Stimulated activated CD8-positive, alpha-beta memory T cell treated with anti-CD3 and anti-CD28 coated beads, Interleukin-4, amount 100 ng/mL, for 48 hours (primary cell): ENCODE measurements around the gene TK2.
A peak's percentile ranks its signal among the peaks of the same experiment; 100 is the strongest.
"Not testable (repeated sequence)": the region's sequence is repeated elsewhere in the genome, so short reads cannot be mapped to it uniquely, and the experiment has no call there.

ENCODE experiments used
- DNase-seq: peaks from one replicate; pipeline ENCODE4 v3.0.0-alpha.2; 2020

Gene TK2

GRCh38 chr16:66549284-66550131 lies at the start of gene TK2:
Gene TK2, minus strand, starts transcription at chr16:66550122. Its CDS starts 61 bp downstream, at chr16:66550061.
- peak; percentile 82 for DNase-seq

DNA sequence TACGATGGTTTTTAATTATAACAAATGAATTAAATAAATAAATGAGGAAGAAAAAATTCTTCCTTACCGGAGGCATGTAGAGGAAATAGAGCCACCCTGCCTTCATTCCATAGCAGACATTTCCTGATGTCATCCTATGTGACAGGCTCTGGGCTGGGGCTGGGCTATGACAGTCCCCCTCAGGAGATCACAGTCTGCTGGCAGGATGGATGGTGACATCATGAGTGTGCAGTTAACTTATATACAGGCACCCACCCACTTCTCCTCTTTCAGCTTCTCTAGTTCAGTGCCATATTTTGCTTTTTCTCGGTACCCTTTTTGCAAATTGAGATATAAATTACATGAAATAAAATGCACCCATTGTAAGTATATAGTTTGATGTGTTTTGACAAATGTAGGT lies 48.2 kb upstream of the TK2 start:
- DNase-seq: no peak

GRCh38 chr16:66596986-66597848 lies 47.3 kb upstream of the TK2 start:
- DNase-seq: no peak

- DNase-seq: not testable (repeated sequence)
These were observed 46.6 kb upstream of the TK2 start for GRCh38 chr16:66596559-66596958.

GRCh38 chr16:66594739-66595138 lies 44.8 kb upstream of the TK2 start:
- DNase-seq: no peak

GRCh38 chr16:66592814-66593213 lies 42.9 kb upstream of the TK2 start:
- no peak for DNase-seq

- no peak for DNase-seq
These were observed 42.3 kb upstream of the TK2 start for GRCh38 chr16:66592241-66592640.

- no peak for DNase-seq
These were observed 41.1 kb upstream of the TK2 start for GRCh38 chr16:66591018-66591417.

DNA sequence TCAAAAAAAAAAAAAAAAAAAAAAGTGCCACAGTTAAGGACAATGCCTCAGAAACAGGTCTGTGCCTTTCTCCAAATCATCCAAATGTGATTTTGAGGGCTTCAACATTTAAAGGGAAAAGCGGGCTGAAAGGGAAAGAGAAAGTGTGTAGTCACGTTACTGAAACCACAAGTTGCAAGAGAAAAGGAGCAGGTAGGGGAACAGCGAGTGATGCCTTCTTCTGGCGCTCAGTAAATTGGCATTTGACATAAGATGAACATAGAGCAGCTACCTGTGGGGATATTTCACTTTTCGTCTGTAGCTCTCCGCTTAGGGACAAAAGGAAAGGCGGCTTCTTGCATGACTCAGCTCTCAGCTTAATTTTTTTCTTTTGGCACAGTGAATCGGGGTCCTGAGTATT lies 40.4 kb upstream of the TK2 start:
- DNase-seq: no peak

DNA sequence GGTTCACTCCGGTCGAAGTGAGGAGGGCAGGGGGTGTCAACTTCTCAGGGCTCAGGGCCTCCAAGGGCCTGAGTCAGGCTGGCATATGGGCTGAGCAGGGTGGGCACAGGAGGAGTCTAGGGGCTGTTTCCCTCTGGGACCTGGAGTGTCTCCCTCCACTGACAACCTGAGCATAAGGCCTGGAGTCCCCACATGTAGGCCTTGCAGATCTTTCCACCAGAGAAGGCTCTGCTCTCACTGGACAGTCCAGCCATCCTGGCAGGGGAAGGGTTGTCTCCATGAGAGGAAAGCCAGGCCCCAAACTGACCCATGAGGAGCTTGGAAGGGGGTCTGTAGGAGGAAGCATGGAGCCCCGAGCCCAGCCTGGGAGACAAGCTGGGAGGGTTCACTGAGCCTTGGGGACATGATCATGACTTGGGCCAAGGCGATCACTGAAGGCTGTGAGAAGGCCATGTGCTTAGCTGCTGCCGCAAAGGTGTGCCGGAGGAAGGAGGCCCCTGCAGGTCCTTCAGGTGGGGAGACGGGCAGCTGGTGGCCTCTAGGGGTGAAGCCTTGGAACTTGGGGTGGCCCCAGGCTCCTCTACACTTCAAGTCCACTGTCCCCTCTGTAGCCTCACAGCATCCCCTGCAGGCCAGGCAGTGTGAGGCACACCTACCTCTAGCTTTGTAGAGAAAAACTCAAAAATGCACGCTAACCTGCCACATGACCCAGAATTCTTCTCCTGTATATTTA lies 39.2 kb upstream of the TK2 start:
- DNase-seq: peak; percentile 72

GRCh38 chr16:66587881-66588600 lies 38.1 kb upstream of the TK2 start:
- DNase-seq: no peak

GRCh38 chr16:66585481-66586239 lies 35.7 kb upstream of the TK2 start:
- no peak for DNase-seq

- no peak for DNase-seq
These were observed 31.5 kb upstream of the TK2 start for GRCh38 chr16:66581246-66581952.

DNA sequence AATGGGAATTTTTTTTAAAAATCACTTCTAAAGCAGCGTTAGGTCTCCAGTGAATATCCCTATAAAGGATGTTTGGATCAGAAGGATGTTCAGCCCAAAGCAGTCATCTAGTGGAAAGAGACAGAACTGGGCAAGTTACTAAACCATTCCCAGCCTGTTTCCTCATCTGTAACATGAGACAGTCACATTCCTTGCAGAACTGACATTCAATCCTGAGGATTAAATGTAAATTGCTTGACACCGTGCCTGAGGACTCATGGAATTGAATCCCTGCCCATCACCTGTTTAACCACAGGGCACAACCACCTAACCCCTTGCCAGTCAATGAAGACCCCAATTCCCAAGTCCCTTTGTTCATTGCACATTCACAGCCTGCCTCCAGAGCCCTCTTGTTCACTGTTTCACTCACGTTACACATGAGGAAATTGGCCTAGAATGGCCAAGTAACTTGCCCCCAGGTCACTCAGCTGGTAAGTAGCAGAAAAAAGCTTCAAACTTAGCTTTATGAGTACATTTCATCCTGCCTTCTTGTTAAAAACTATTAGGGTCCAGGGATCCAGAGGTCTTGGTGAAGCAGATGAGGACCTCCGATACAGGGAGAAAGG lies 30.8 kb upstream of the TK2 start:
- no peak for DNase-seq

GRCh38 chr16:66578651-66579531 lies 29.0 kb upstream of the TK2 start, which contains the start of gene CMTM2:
Gene CMTM2, plus strand, starts transcription at chr16:66579463. Its CDS starts 145 bp downstream, at chr16:66579608.
- DNase-seq: no peak

DNA sequence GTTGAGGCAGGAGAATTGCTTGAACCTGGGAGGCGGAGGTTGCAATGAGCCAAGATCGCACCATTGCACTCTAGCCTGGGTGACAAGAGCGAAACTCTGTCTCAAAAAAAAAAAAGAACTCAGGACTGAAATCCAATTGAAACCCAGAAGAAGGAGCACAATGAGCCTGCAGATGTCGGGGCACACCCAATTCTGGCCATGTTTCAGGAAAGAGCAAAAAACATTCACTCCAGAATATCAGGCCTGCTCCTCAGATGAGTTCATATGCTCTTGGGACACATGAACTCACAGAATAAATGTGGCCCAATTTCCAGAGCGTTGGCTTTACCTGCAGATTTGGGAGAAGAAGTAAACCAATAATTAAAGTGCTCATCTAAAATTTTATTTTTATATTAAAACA lies 26.4 kb upstream of the TK2 start:
- no peak for DNase-seq

- no peak for DNase-seq
These were observed 25.1 kb upstream of the TK2 start for GRCh38 chr16:66575060-66575459.

DNA sequence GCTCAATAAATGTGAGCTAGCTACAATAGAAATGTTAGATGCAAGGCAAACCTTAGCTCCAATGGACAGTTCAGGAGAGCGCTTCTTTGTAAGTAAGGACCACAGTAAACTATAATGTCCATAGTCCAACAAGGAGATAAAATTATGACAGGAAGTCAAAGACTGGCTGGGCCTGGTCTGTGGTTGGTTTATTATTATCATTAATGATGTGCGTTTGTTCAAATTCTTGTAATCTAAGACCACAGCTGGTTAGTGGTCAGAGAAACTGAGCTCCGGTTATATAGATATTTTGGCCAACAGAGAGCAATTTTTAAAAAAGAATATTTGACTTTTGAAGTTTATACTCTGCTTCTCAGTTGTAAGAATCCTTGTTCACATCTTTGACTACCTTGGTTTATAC lies 24.6 kb upstream of the TK2 start:
- DNase-seq: no peak

- no peak for DNase-seq
These were observed 24.2 kb upstream of the TK2 start for GRCh38 chr16:66574081-66574480.

- DNase-seq: no peak
These were observed 22.4 kb upstream of the TK2 start for GRCh38 chr16:66572356-66572755.
